A549 (cell line): ENCODE data around the gene MYH15.

Source experiments
- CHD2 ChIP-seq: fragments of 150-350 bp; IDR thresholded peaks from 2 replicates; pipeline ENCODE4 v1.6.1; 2014; ENCODE audit warnings: low read length; ENCODE audit not compliant: partially characterized antibody
- CTCF ChIP-seq: fragments of >200 bp; sonication (Bioruptor Twin); formaldehyde crosslinking; IDR thresholded peaks from 3 replicates; pipeline ENCODE4 v1.5.1; 2016
- E2F6 ChIP-seq: IDR thresholded peaks from 2 replicates; pipeline ENCODE4 v1.6.1; 2012; ENCODE audit warnings: low read depth, borderline replicate concordance
- EP300 ChIP-seq, 2 experiments: fragments of >200 bp; sonication (Bioruptor Twin); formaldehyde crosslinking; IDR thresholded peaks; 2 replicates in 1 of 2; 3 replicates in 1 of 2; pipeline ENCODE4 v1.6.1; 2016 to 2017
- MYC ChIP-seq: IDR thresholded peaks from 2 replicates; pipeline ENCODE4 v1.6.1; 2012; ENCODE audit warnings: mild to moderate bottlenecking, inconsistent platforms, low read length, improper control_type of control experiment, borderline replicate concordance
- NFE2L2 ChIP-seq: fragments of 150-350 bp; conservative IDR thresholded peaks from 2 replicates; pipeline ENCODE4 v1.6.1; 2014; ENCODE audit warnings: low read length
- POLR2A ChIP-seq: IDR thresholded peaks from 2 replicates; pipeline ENCODE4 v1.6.1; 2012; ENCODE audit warnings: mild to moderate bottlenecking, low read length
- RAD21 ChIP-seq, 2 experiments: fragments of >200 bp in 1 of 2; sonication (Bioruptor Twin) in 1 of 2; formaldehyde crosslinking in 1 of 2; IDR thresholded peaks in 1 of 2; conservative IDR thresholded peaks in 1 of 2; 2 replicates in 1 of 2; 3 replicates in 1 of 2; pipeline ENCODE4 v1.6.1; 2012 to 2018; ENCODE audit warnings: inconsistent platforms in 1 of 2

- TF ChIP-seq EP300 (IDR thresholded peaks at IDR 0.05) = no peak
- no peak for TF ChIP-seq CTCF
- no peak for TF ChIP-seq RAD21 (conservative IDR thresholded peaks at IDR 0.05 in 1 of 2, IDR thresholded peaks at IDR 0.05 in 1 of 2)
- no peak for TF ChIP-seq NFE2L2
- TF ChIP-seq CHD2 = no peak
- no peak for TF ChIP-seq E2F6
- no peak for TF ChIP-seq POLR2A
- no peak for TF ChIP-seq MYC
These were observed 9.7 kb downstream of the MYH15 start for GRCh38 chr3:108500728-108501127.
